GM19397 (cell line): ENCODE data around the gene RAD23A.

Source experiments
- ATAC-seq: cut with Tn5 transposase; IDR thresholded peaks from one replicate; pipeline ENCODE4 v1.9.1; 2021; ENCODE audit warnings: mild to moderate bottlenecking, moderate library complexity; ENCODE audit not compliant: unreplicated experiment

Gene RAD23A

GRCh38 chr19:13001502-13002165 lies 56.0 kb downstream of the RAD23A start:
- no peak for ATAC-seq

GRCh38 chr19:13002166-13002898 lies 56.7 kb downstream of the RAD23A start:
- ATAC-seq = no peak

GRCh38 chr19:13003081-13003480 lies 57.4 kb downstream of the RAD23A start:
- ATAC-seq = no peak
